NCI-H128 (cell line): ENCODE results near the gene PPP4R3A.
A peak's percentile ranks its signal among the peaks of the same experiment; 100 is the strongest.
"Not testable (repeated sequence)": the region's sequence is repeated elsewhere in the genome, so short reads cannot be mapped to it uniquely, and the experiment has no call there.

Experiments
- DNase-seq: peaks from one replicate; lab custom pipeline; 2025; ENCODE audit not compliant: unreplicated experiment; lab: John Stamatoyannopoulos, UW

The PPP4R3A gene

DNA sequence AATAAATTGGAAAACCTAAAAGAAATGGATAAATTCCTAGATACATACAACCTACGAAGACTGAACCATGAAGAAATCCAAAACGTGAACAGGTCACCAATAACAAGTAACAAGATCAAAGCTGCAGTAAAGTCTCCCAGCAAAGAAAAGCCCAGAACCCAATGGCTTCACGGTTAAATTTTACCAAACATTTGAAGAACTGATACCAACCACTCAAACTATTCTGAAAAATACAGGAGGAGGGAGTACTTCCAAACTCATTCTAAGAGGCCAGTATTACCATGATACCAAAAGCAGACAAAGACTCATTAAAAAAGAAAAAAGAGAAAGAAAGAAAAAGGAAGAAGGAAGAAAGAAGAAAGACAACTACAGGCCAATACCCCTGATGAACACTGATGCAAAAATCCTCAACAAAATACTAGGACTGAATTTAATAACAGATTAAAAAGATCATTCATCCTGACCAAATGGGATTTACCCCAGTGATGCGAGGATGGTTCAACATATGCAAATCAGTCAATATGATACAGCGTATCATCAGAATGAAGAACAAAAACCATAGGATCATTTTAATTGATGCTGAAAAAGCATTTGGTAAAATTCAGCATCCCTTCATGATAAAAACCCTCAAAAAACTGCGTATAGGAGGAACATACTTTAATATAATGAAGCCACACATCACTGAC lies 65.6 kb downstream of the PPP4R3A start:
- DNase-seq, result no peak

DNA sequence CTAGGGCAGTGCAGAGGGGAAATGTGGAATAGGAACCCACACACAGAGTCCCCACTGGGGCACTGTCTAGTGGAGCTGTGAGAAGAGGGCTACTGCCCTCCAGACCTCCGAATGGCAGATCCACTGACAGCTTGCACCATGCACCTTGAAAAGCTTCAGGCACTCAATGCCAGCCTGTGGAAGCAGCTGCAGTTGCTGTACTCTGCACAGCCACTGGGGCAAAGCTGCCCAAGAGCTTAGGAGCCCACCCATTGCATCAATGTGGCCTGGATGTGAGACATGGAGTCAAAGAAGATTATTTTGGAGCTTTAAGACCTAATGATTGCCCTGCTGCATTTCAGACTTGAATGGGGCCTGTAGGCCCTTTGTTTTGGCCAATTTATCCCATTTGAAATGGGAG lies 70.8 kb downstream of the PPP4R3A start:
- no peak for DNase-seq

DNA sequence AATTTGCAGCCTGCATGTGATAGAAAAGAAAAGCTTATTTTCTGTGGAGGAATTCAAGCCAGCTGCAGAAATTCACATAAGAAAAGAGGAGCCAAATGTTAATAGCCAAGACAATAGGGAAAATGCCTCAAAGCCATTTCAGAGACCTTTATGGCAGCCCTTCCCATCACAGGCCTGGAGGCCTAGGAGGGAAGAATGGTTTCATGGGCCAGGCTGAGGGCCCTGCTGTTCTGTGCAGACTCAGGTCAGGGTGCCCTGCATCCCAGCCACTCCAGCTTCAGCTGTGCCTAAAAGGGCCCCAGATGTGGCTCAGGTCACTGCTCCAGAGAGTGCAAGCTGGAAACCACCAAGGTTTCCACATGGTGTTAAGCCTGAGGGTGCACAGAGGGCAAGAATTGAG lies 71.3 kb downstream of the PPP4R3A start:
- no peak for DNase-seq

DNA sequence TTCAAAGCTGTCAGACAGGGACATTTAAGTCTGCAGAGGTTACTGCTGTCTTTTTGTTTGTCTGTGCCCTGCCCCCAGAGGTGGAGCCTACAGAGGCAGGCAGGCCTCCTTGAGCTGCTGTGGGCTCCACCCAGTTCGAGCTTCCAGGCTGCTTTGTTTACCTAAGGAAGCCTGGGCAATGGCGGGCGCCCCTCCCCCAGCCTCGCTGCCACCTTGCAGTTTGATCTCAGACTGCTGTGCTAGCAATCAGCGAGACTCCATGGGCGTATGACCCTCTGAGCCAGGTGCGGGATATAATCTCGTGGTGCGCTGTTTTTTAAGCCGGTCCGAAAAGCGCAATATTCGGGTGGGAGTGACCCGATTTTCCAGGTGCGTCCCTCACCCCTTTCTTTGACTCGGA lies 73.8 kb downstream of the PPP4R3A start:
- not testable (repeated sequence) for DNase-seq

DNA sequence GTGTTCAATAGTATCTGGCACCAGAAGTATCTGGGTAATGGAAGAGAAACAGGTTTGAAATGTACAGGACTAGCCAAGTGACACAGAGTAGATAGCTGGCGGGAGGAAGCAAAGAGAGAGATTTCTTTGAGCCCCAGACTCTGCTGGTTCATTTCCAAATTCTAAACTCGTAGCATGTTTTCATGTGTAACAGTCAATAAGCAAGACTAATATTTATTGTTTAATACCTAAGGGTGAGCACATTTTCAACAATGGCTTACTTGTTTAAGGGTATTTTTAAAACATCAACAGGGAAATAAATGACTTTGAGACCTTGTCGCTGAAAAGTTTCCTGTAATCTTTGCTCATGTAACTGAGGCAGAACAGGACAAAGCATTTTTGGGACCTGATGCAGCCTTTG lies 80.7 kb downstream of the PPP4R3A start:
- DNase-seq, result no peak

DNA sequence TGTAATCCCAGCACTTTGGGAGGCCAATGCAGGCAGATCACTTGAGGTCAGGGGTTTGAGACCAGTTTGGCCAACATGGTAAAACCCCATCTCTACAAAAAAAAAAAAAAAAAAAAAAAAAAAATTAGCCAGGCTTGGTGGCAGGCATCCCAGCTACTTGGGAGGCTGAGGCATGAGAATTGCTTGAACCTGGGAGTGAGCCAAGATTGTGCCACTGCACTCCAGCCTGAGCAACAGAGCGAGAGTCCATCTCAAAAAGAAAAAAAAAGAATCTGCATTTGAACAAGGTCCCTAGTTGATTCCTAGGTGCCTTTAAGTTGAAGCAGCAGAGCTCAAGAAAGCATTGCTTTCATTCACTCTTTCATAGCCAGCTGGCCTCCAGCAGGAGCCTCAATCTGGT lies 81.2 kb downstream of the PPP4R3A start:
- not testable (repeated sequence) for DNase-seq

DNA sequence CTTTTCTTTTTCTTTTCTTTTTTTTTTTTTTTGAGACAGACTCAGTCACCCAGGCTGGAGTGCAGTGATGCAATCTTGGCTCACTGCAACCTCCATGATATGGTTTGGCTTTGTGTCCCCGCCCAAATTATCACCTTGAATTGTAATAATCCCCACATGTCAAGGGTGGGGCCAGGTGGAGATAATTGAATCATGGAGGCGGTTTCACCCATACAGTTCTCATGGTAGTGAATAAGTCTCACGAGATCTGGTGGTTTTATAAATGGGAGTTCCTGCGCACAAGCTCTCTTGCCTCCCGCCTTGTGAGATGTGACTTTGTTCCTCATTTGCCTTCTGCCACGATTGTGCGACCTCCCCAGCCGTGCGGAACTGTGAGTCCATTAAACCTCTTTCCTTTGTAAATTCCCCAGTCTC lies 84.6 kb downstream of the PPP4R3A start:
- not testable (repeated sequence) for DNase-seq

DNA sequence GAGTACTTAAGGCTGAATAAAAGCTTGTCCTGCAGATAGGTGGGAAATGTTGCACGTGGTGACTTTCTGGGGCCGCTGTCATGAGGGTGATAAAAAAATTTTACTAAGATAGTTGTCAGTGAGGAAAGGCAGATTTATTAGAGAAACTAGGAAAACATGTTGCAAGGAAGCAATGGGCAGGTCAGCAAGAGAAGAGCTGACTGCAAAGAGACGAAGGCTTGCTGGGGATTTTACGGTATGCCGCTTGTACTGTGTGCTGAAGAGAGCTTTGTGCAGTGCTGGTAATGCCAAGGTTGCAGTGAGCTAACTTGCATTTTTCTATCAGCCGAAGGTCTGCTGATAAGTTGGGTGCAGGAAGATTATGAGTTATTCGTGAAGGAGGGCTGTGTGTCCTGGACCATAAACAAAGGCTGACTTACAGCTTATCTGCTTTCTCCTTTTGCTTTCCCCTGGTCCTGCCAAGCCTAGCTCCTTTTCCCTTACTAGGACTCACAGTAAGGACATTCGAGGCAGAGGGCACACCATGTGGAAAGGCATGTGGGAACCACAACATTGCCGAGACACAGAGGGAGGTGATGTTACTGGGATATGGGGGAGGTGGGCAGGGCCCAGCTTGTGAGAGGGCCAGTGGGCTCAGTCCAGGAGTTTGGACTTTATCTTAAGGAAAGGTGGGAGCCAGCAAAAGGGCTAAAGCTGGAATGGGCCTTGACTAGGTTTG lies 85.1 kb downstream of the PPP4R3A start:
- DNase-seq, result no peak

DNA sequence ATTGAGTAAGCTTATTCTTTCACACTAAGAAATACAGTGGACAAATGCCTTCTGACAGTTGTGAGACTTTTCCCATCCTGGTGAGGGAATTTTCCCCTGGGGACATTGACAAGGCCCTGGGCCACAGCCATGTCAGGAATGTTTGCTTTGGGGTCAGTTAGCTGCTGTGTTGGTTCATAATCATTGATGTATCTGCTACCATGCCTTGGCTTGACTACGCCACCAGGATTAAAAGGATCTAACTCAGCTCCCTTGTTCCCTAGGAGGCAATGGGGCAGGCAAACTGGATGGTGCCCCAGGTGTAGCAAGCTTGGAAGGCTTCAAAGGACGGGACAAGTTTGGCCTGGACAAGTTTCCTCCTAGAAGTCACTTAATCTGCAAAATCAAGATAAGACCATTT lies 89.4 kb downstream of the PPP4R3A start:
- DNase-seq, result no peak

DNA sequence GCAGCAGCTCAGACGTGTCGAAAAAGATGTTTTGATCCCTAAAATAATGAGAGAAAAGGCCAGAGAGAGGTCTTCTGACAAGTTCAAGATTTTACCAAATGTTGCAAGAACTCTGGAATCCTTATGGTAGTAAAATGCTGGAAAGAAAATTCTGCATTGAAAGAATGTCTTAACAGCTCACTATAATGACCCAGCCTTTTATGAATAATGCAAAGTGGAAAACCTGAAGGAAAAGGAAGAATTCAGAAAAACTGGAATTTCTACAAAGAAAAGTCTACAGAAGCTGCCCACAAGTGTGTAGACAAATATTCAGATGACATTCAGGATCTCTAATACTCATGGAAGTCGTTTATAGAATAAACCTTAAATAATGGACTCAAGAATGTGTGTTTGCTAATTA lies 90.7 kb downstream of the PPP4R3A start:
- DNase-seq, result no peak

DNA sequence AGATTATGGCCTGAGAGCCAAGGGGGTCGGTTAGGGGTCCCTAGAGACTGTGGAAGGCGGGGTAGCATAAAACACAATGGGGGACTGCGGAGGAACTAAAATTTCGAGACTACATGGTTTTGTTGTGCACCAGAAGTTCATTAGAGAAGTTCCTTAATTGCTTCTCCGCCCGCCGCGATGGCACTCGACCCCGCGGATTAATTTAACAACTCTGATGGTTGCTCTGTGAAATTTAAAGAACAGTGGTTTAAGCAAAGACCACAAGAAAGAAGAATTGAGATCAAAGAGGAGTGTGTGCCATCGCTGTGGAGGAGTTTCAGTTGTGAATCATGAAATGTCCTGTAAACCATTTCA lies 91.1 kb downstream of the PPP4R3A start:
- DNase-seq, result no peak

DNA sequence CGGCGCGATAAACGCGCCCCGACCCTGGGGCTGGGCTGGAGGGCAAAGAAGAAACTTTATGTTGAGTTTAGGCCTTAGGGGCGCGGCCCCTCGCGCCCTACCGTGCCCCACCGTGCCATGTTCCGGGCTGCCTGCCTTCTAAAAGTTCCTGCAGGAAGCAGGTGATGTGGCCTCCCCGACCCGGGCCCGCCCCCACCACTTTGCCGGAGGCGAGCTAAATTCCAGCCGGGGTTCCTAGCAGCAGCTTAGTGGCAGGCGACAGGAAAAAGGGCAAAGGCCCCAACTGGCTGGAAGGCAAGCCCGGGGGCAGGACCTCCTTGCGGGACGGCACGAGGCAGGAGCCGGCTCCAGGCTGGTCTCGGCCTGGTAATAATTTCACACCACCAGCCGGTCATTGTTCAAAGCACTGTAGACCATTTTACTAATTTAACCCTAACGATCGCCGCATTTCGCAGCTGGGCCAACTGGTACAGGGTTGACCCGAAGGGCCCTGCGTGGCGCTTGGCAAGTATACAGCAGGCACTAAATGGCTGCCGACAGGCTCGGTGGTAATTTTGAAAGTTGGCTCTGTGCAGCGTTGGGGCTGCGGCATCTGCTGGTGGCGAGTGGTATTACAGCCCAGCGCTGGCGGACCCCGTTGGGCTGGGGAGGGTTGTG lies 91.6 kb downstream of the PPP4R3A start:
- peak; percentile 30 for DNase-seq

DNA sequence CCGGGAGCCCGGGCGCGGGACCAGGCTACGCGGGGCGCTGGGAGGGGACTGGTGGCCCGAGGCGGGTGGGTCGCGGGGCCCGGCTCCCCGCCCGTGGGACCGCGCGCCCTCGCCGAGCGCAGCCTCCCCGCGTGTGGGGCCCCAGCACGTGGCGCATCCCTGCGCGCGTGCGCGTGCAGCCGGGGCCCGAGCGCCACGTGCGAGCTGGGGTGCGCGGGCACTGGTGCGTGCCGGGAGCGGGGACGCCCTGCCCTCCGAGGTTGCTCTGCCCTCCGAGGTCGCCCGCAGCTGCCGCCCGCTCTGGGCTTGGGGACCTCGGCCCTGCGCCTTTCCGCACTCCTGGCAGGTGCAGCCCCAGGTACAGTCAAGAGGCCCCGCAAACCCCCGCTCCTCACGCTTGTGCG lies 92.1 kb downstream of the PPP4R3A start:
- no peak for DNase-seq

DNA sequence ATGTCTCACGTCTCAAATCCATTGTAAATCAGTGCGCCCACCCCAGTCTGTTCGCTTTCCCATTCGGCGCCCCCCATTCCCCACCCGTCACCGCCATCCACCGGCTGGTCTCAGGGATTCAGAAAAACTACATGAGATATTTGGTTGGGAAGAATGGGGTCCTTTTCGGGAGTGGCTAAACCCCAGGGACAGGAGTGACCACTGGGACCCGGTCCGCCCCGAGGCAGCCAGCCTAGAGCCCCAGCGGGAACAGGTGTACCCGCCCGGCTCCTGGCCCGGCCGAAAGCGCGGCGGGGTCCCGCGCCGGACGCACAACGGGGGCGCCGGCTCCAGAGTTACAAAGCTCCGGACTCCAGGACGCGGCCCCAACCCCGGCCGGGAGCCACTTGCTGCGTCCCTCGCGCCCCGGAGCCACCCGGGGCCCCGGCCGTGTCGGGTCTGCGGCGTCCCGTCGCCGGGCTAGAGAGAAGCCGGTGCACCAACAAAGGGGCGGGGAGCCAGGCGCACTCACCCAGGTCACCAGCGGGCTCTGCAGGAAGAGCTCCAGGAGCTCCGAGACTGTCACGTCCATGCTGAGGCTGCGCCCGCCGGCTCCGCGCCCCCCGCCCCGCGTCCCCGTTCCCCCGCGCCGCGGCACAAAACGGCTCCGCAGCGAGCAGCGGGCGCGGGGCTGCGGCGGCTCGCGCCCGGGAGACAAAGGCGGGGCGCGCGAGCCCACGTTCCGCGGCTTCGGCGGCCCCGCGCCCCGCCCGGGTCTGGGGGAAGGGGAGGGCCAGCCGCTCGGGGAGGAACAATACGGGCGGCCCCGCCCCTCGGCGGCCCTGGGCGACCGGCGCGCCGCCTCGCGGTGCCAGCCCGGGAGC lies 92.8 kb downstream of the PPP4R3A start, which contains the start of gene CCDC88C:
CCDC88C (minus strand) TSS at position 701 of the 863 bp plus-strand sequence; CDS start at position 571, 130 bp downstream.
- DNase-seq, result peak; percentile 47

DNA sequence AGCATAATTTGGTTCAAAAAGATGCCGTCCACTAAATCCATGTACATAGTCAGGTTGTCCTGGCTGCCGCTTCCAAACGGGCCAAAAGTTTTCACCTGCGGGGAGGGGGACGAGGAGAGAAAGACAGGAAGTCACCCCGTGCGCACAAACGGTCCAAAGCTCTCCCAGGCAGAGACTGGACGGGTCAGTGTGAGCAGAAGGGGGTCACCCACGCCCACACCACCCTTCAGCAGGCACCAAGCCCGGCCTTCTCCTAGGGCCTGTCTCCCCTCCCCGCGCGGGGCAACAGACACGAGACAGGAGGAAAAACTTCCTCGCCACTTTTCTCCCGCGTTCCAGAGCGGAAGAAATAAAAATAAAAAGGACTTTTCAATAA lies 93.4 kb downstream of the PPP4R3A start:
- DNase-seq, result no peak

DNA sequence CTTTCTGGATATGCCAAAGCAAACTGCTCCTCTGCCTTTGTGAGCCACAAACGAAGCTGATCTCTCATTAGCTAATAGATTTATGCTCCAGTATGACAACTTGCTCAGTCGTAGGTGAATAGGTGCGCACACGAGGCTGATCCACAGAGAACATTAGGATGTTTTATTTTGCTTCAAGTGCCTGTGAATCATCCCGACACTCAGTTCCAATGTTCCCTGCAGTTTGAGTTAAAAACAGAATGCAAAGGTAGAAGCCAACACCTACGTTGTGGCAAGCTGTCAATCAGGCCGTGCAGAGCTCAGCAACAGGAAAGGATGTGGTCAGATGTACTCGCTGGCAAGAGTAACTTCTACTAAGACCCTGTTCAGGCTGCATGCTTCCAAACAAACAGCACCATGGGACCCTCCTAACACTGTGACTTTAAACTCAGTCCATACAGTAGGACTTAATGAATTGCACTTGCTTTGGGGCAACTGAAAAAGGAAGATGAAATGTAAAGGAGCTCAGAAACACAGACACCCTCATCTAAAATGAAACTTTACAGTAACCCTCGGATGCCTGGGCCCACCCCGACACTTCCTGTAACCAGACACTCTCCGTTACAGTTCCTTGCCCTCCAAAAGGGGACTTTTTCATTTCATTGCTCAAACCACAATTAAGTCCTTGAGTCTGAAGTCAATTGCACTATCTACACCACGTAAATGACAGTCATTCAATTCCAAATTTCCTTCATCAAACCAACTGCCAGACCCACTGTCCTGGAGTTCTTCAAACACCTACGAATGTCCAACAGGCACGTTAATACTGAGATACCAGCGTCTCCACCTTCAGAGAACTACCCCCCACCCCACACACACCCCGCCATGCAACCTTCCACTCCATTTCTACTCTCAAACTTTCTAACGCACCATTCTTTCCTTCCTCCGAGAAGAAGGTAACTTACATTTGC lies 94.0 kb downstream of the PPP4R3A start:
- peak; percentile 36 for DNase-seq

DNA sequence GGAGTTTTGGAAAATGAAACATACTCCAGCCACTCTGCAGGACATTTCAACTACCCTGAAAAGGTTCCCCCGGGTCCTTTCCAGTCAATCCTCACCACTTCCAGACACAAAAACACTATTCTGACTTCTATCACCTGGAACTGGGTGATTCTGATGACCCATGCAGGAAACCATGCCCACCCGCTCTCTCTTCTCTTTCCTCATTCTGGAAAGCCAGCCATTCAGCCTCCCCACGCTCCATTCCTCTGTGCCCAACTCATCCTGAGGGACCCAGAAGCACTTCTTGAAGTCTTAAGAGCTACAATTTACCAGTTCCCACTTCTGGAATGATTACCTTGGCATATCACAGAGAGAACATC lies 95.7 kb downstream of the PPP4R3A start:
- no peak for DNase-seq

DNA sequence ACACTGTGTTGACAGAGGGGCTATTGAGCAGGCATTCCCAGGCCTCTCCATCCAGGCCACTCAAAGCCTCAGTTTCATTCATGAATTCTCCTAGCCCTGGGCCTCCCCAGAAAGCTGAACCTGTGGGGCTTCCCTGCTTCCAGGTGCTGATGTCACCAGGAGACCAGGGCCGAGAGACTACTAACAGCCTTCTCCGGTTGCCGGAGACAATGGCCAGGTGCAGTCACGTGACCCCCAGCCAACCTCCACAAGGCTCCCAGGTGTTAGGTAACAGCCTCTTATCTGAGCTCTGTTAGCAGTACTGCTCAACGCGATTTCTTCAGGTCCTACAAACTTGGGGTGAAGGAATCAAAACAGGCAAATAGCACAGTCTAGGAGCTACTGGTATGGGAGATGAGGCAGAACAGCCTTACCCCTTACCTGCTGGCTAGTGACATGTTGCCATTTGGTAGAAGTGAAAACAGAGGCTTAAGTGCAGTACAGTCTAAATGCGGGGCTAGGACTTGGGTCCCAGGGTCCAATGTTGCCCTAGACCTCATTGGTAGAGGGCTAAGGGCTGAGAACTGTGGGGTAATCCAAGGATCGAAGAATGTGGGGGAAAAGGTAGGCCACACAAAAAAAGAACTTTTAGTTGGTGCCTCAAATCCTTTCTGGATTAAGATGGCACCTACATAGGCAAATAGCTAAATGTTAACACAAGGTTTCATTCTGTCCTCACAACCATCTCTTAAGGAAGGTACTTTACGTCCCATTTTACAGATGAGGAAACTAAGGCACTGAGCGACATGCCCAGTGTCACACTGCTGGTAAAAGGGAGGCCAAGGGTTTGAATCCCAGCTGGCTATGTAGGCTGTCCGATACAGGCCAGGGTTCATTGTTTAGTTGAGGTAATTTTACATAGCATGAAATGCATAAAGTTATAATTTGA lies 96.3 kb downstream of the PPP4R3A start:
- peak; percentile 94 for DNase-seq

DNA sequence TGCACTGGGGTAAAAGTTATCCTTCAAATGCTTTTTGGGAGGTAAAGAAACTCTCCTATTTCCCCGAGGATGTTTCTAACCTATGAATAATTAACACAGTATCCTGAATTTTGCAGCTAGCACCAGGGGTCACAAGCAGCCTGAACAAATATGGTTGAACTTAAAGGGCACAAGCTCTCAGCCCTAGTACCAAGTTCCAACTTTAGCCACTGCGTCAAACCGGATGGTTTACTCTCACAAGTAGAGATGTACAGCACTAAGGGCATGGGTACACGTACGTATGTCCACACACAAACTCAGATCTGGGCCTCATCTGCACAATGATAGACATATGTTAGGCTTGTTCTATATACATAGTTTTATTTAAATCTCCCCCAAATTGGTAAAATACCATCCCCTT lies 97.2 kb downstream of the PPP4R3A start:
- no peak for DNase-seq
